Panc1 (cell line): ENCODE data around the gene EGFR. TPM values are rescaled to one million over a fixed set of nuclear protein-coding genes. Genes with fewer than 3 reads are reported as not detected.
A peak's percentile ranks its signal among the peaks of the same experiment; 100 is the strongest.

Experiments
- ATAC-seq: fragments of 200-7000 bp; cut with Tn5 transposase; 2 replicates; pipeline ENCODE4 v1.9.1; 2020; ENCODE audit warnings: mild to moderate bottlenecking, moderate library complexity
- BruUV-seq: library from RNA; stranded (reverse); fragments of 400-500 nt; replicated peaks from 2 replicates; lab custom pipeline; 2021; lab: Mats Ljungman, UMichigan
- CTCF ChIA-PET: fragments of 300-600 bp; sonication (Branson Sonifier 250); formaldehyde crosslinking; loops from one replicate; lab custom pipeline; 2022; ENCODE audit warnings: antibody characterized with exemption; lab: Charles Lee
- POLR2A ChIA-PET: fragments of 300-600 bp; sonication (Branson Sonifier 250); formaldehyde crosslinking; loops from one replicate; lab custom pipeline; 2022; ENCODE audit warnings: antibody characterized with exemption; lab: Charles Lee
- DNase-seq: peaks from one replicate; pipeline ENCODE4 v3.0.0-alpha.2; 2010; ENCODE audit warnings: low read depth, low spot score
- H3K27ac ChIP-seq: 2 replicates; pipeline ENCODE4 v1.5.1; 2011; ENCODE audit warnings: mild to moderate bottlenecking, low read length, inconsistent platforms
- H3K27me3 ChIP-seq: fragments of 200-500 bp; sonication (Bioruptor generic); 2 replicates; pipeline ENCODE4 v1.6.0; 2014; ENCODE audit warnings: low read length, inconsistent platforms; ENCODE audit not compliant: control insufficient read depth, insufficient read depth
- H3K36me3 ChIP-seq: fragments of 200-500 bp; sonication (Bioruptor generic); 2 replicates; pipeline ENCODE4 v1.5.1; 2014; ENCODE audit warnings: inconsistent platforms, mild to moderate bottlenecking, low read length, moderate library complexity; ENCODE audit not compliant: control insufficient read depth, insufficient read depth
- H3K4me1 ChIP-seq: 2 replicates; pipeline ENCODE4 v1.5.1; 2011; ENCODE audit warnings: inconsistent platforms, mild to moderate bottlenecking, low read length, moderate library complexity; ENCODE audit not compliant: control insufficient read depth, insufficient read depth
- H3K4me3 ChIP-seq, 2 experiments: 2 replicates each; pipeline ENCODE4 v1.5.1; 2011 to 2012; ENCODE audit warnings: low read depth in 2 of 2, low read length in 2 of 2, mild to moderate bottlenecking in 2 of 2, inconsistent platforms in 1 of 2, moderate library complexity in 1 of 2
- H3K9me3 ChIP-seq: fragments of 200-500 bp; sonication (Bioruptor generic); 2 replicates; pipeline ENCODE4 v1.5.1; 2014; ENCODE audit warnings: low read depth, mild to moderate bottlenecking, inconsistent platforms, low read length, moderate library complexity; ENCODE audit not compliant: control insufficient read depth, insufficient read depth
- POLR2AphosphoS5 ChIP-seq: IDR thresholded peaks from 2 replicates; pipeline ENCODE4 v1.6.1; 2012; ENCODE audit warnings: mild to moderate bottlenecking, low read depth, low read length, moderate library complexity
- REST ChIP-seq, 2 experiments: IDR thresholded peaks; 2 replicates each; pipeline ENCODE4 v1.6.1; 2011 to 2012; ENCODE audit warnings: low read depth in 2 of 2, control low read depth in 1 of 2, low read length in 1 of 2, mild to moderate bottlenecking in 1 of 2, moderate library complexity in 1 of 2; ENCODE audit not compliant: insufficient read depth in 1 of 2
- SIN3A ChIP-seq: IDR thresholded peaks from 2 replicates; pipeline ENCODE4 v1.6.1; 2012; ENCODE audit warnings: low read depth, mild to moderate bottlenecking, low read length, moderate library complexity, borderline replicate concordance; ENCODE audit not compliant: insufficient read depth
- TCF7L2 ChIP-seq: IDR thresholded peaks from 2 replicates; pipeline ENCODE4 v1.6.1; 2011; ENCODE audit warnings: mild to moderate bottlenecking, low read depth, low read length, inconsistent platforms
- in situ Hi-C: cut with HindIII; loops from 2 replicates; pipeline ENCODE4 v1.10.0; 2016; ENCODE audit warnings: low sequenced_read_pairs, low pct_unique_long_range_greater_than_20kb
- intact Hi-C: fragments of 100-400 bp; cut with micrococcal nuclease; formaldehyde crosslinking; loops from one replicate; pipeline ENCODE4 v1.10.0; 2022; ENCODE audit not compliant: unreplicated experiment
- total RNA-seq: library from RNA; stranded (reverse); gene quantifications from one replicate; pipeline ENCODE4 v1.2.1, GENCODE V29; 2021; ENCODE audit not compliant: unreplicated experiment
- TF ChIP-seq, protein P1 (sequence below): fragments of 450-650 bp; IDR thresholded peaks from 2 replicates; pipeline ENCODE4 v1.5.1; 2017; ENCODE audit warnings: mild to moderate bottlenecking

The EGFR gene
- total RNA-seq, 1 experiment from 2014 or later: 156 TPM

DNA sequence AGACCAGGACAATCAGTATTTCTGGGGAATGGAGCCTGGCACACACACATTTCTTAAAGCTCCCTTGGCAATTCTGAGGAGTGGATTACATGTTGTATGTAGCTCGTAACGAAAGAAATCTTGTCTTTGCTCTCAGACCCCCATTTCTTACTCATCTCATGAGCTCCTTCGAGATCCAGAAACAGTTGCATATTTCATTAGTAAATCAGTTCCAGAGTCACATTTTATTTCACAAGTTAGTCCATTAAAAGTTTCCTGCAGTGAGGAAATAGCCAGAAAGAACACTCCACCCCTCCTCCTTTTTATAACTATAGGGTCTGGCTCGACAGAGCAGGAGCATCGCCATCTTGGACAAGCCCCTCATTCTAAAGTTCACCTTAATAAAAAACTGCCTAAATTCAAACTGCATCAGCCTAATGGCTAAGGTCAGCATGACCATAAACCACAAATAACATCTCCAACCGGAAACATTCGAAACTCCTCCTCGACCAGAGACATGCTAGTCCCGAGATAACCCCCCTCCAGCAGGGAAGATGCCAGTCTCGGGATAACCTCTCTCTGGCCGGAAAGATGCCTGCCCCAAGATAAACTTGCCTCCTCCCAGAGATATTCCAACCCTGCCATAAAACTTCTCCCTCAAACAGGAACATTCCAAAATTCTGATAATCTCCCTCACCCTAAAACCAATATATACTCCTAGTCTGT is 7.4 kb downstream of the EGFR start:
- Histone ChIP-seq H3K9me3 (no peaks in the 10 kb centered on the region), H3K4me1 (peaks cover 76% of the 10 kb centered on the region), H3K27me3 (no peaks in the 10 kb centered on the region), H3K4me3 (no peak overlapping the region), H3K36me3 (peaks cover 4% of the 10 kb centered on the region; the same call in 1 of the 2 replicates), H3K27ac (peak overlapping the region; percentile 59)
- ATAC-seq (no peak), DNase-seq (no peak)
- intact Hi-C loops (loop anchor here (10.0 kb wide), 1 partner anchor 229 kb away; no protein-coding TSS in a partner anchor), in situ Hi-C loops (no loop called here)
- POLR2A ChIA-PET: interaction anchor here (0.7 kb wide), 1 partner anchor 58 kb away, joined by 3 read pairs; no protein-coding TSS in a partner anchor
- TF ChIP-seq SIN3A (no peak), REST (IDR thresholded peaks at IDR 0.05; ENCODE audit: insufficient read depth in 1 of 2, low read depth in 2 of 2, low read length in 1 of 2) (no peak)
- CTCF ChIA-PET: no interaction called here
- no TSS peak for BruUV-seq

DNA sequence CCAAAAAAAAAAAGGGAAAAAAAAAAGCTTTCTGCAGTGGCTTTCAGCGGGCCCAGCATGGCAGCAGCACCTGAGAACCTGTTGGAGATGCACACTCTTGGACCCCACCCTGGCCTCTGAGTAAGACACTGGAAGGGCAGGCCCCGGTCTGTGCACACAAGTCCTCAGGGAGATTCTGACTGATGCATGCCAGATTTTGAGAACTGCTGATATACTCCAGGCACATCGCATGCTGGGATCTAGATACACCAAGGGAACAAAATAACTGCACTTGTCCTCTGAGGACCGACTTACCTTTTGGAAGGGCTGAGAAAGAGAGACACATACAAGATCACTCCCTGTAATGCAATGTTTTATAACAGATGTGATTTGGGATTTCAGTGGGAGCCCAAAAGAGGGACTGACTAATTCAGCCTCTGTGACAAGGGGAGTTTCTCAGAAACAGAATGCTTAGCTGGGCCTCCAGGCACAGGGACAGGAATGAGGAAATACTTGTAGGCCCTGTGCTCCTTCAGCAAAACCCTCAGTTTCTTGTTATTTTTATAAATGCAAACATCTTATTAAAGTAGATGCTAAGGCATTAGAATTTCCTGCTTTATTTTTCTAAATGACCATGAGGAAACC is 8.2 kb downstream of the EGFR start:
- H3K36me3 ChIP-seq: peaks cover 4% of the 10 kb centered on the region; the same call in 1 of the 2 replicates
- ChIA-PET POLR2A (no interaction called here), CTCF (no interaction called here)
- H3K4me3 ChIP-seq: no peak overlapping the region
- no peak for TF ChIP-seq REST (IDR thresholded peaks at IDR 0.05; ENCODE audit: insufficient read depth in 1 of 2, low read depth in 2 of 2, low read length in 1 of 2)
- TF ChIP-seq, protein P1, sequence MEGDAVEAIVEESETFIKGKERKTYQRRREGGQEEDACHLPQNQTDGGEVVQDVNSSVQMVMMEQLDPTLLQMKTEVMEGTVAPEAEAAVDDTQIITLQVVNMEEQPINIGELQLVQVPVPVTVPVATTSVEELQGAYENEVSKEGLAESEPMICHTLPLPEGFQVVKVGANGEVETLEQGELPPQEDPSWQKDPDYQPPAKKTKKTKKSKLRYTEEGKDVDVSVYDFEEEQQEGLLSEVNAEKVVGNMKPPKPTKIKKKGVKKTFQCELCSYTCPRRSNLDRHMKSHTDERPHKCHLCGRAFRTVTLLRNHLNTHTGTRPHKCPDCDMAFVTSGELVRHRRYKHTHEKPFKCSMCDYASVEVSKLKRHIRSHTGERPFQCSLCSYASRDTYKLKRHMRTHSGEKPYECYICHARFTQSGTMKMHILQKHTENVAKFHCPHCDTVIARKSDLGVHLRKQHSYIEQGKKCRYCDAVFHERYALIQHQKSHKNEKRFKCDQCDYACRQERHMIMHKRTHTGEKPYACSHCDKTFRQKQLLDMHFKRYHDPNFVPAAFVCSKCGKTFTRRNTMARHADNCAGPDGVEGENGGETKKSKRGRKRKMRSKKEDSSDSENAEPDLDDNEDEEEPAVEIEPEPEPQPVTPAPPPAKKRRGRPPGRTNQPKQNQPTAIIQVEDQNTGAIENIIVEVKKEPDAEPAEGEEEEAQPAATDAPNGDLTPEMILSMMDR: no peak
- no peak for TF ChIP-seq POLR2AphosphoS5
- no peak for TF ChIP-seq SIN3A
- TF ChIP-seq TCF7L2: no peak
- H3K27me3 ChIP-seq: no peaks in the 10 kb centered on the region
- H3K27ac ChIP-seq: peak overlapping the region; percentile 59
- in situ Hi-C loops (no loop called here), intact Hi-C loops (loop anchor here (10.0 kb wide), 1 partner anchor 228 kb away; no protein-coding TSS in a partner anchor)
- ATAC-seq (peak; percentile 42; the same call in 1 of the 2 replicates), DNase-seq (no peak)
- BruUV-seq: no TSS peak
- peaks cover 75% of the 10 kb centered on the region for H3K4me1 ChIP-seq
- H3K9me3 ChIP-seq: no peaks in the 10 kb centered on the region
